GM12873 (cell line): ENCODE results near the gene TYRP1.

Source experiments
- CTCF ChIP-seq: IDR thresholded peaks from 2 replicates; pipeline ENCODE4 v1.5.1; 2012; ENCODE audit warnings: low read depth, mild to moderate bottlenecking, moderate library complexity, low read length, control low read depth; ENCODE audit not compliant: insufficient read depth; ENCODE audit errors: missing control alignments

TYRP1 gene

DNA sequence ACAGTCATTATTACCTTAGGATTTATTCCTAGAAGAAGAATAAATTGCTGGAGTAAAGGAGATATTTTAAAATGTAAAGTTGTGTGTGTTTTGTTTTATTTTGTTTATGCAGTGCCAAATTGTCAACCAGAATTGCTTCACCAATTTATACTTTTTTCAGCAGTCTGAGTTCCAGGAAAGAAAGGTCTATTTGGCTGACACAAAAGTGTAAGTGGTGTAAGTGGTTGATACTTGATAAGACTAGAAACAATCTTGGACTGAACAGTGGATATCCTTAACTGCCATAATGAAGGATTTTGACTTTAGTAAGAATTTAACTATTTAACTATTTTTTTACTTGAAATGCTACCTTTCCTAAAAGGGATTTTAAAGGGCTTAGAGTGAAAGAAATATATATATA lies 37.7 kb downstream of the TYRP1 start:
- no peak for TF ChIP-seq CTCF

- TF ChIP-seq CTCF: no peak
Measured at GRCh38 chr9:12732971-12733370, 39.8 kb downstream of the TYRP1 start.

GRCh38 chr9:12735665-12736064 lies 42.5 kb downstream of the TYRP1 start:
- TF ChIP-seq CTCF: no peak

DNA sequence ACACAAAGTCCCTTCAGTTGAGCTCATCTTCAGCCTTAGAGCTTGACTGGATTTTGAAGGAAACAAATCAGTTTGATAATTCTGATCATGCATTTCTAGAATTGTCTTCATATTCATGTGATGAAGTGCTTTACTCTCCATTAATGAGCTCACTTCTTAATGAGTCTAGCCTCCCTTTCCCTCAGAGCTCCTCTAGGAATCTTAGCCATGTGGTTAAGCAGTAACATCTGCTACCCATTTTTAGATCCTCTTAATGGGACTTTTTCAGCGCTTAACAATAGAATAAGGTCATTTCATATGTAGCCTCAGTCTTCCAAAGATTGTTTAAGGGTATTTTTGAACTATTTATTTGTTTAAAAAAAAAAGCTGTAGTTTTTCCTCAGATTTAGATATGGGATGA lies 44.7 kb downstream of the TYRP1 start:
- no peak for TF ChIP-seq CTCF

- no peak for TF ChIP-seq CTCF
Measured at GRCh38 chr9:12739014-12739652, 45.9 kb downstream of the TYRP1 start.

- no peak for TF ChIP-seq CTCF
Measured at GRCh38 chr9:12740845-12741244, 47.7 kb downstream of the TYRP1 start.

DNA sequence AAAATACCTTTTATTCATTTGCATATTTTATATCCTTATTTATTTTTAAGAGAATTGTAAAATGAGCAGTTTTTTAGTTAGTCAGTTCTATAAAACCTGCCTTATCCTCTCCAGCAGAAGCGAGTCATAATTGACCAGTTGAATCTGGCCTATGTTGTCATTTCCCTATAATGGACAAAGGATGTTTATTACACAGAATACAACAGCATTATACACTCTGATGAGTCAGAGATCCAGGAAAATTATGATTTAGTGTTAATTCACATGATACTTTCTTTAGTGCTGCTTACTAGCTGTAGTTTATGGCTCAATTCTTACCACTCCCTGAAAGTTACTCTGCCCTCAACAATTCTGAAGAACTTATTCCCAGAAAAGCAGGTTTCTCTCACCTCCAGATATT lies 54.8 kb downstream of the TYRP1 start:
- TF ChIP-seq CTCF: no peak

- TF ChIP-seq CTCF: no peak
Measured at GRCh38 chr9:12748954-12749353, 55.8 kb downstream of the TYRP1 start.
